Body of pancreas (tissue), 4 donors: ENCODE data around the gene KLHL29. TPM values are rescaled to one million over a fixed set of nuclear protein-coding genes. Genes with fewer than 3 reads are reported as not detected.

ENCODE experiments used
- ATAC-seq: fragments of 150-250 bp; one replicate; pipeline ENCODE4 v1.9.1; 2016
- DNase-seq, 4 donors: peaks; one replicate each; pipeline ENCODE4 v3.0.0-alpha.2; 2019
- H3K27ac ChIP-seq, 4 donors: fragments of 200-600 bp; sonication (generic); 1 replicate in 3 of 4; 2 replicates in 1 of 4; pipeline versions ENCODE4 v1.5.1 to v1.6.1; 2016 to 2019; ENCODE audit warnings: mild to moderate bottlenecking in 1 of 4, mixed read lengths in 1 of 4, moderate library complexity in 1 of 4
- H3K27me3 ChIP-seq, 2 donors: fragments of 200-600 bp; sonication (generic); one replicate each; pipeline ENCODE4 v1.6.0; 2016; ENCODE audit warnings: mild to moderate bottlenecking in 1 of 2
- H3K36me3 ChIP-seq, 2 donors: fragments of 200-600 bp; sonication (generic); replicated peaks in 1 of 2; 2 replicates each; pipeline ENCODE4 v1.5.1; 2016; ENCODE audit warnings: low read depth in 2 of 2; ENCODE audit not compliant: insufficient read depth in 1 of 2
- H3K4me1 ChIP-seq: fragments of 200-600 bp; sonication (generic); one replicate; pipeline ENCODE4 v1.6.0; 2016
- H3K4me3 ChIP-seq, 2 donors: fragments of 200-600 bp; sonication (generic); 1 replicate in 1 of 2; 2 replicates in 1 of 2; pipeline ENCODE4 v1.5.1; 2016 to 2019
- H3K9me3 ChIP-seq, 3 donors: fragments of 200-600 bp; sonication (generic); 1 replicate in 2 of 3; 2 replicates in 1 of 3; pipeline ENCODE4 v1.5.1; 2016
- CTCF ChIP-seq, 7 experiments: fragments of 450-650 bp in 4 of 7; fragments of 200-600 bp in 3 of 7; sonication (generic) in 3 of 7; IDR thresholded peaks; one replicate each; pipeline ENCODE4 v1.5.1; 2016 to 2019; ENCODE audit warnings: antibody characterized with exemption in 7 of 7
- POLR2A ChIP-seq, 3 donors: fragments of 450-650 bp; IDR thresholded peaks; one replicate each; pipeline ENCODE4 v1.6.1; 2016; ENCODE audit warnings: antibody characterized with exemption in 3 of 3, mild to moderate bottlenecking in 2 of 3
- WGBS, 2 donors: methylation state at CpG; one replicate each; pipeline ENCODE4 v1.1.5; 2017; 5-methylcytosine and 5-hydroxymethylcytosine counted together
- intact Hi-C: fragments of 100-400 bp; cut with DNase I; formaldehyde crosslinking; loops from one replicate; pipeline ENCODE4 v1.15.1; 2023
- total RNA-seq, 2 donors: library from RNA; depleted of rRNA; stranded (reverse); fragments of >200 nt; gene quantifications; one replicate each; pipeline ENCODE4 v1.1.0, GENCODE V29; 2016

Gene KLHL29
- total RNA-seq, 2 donors from 2014 or later = 4.0 to 4.4 TPM

- no peak overlapping the region for H3K27ac ChIP-seq
- WGBS, 2 donors = 65 to 72% methylated on average over 6 of the region's 7 CpGs
- no peaks in the 10 kb centered on the region for H3K36me3 ChIP-seq
- H3K4me1 ChIP-seq = peaks cover under 1% of the 10 kb centered on the region
- intact Hi-C loops = no loop called here
- H3K4me3 ChIP-seq = no peak overlapping the region
- no peaks in the 10 kb centered on the region for H3K9me3 ChIP-seq
- TF ChIP-seq CTCF (IDR thresholded peaks at IDR 0.05) (no peak), POLR2A (IDR thresholded peaks at IDR 0.05) (no peak)
- no peak for DNase-seq
- no peaks in the 10 kb centered on the region for H3K27me3 ChIP-seq
- no peak for ATAC-seq
Observed at GRCh38 chr2:23379220-23379695, 5.7 kb upstream of the KLHL29 start.

GRCh38 chr2:23380562-23381065, 4.4 kb upstream of the KLHL29 start:
- no peaks in the 10 kb centered on the region for H3K9me3 ChIP-seq
- TF ChIP-seq POLR2A (IDR thresholded peaks at IDR 0.05) (no peak), CTCF (IDR thresholded peaks at IDR 0.05) (no peak)
- no peaks in the 10 kb centered on the region for H3K36me3 ChIP-seq
- peak; percentile 41 for ATAC-seq
- 28% methylated on average over 4 of the region's 4 CpGs for WGBS, 2 donors
- DNase-seq = no peak
- no peak overlapping the region for H3K4me3 ChIP-seq
- no peaks in the 10 kb centered on the region for H3K27me3 ChIP-seq
- H3K4me1 ChIP-seq = peaks cover 8% of the 10 kb centered on the region
- intact Hi-C loops = no loop called here
- H3K27ac ChIP-seq = peak overlapping the region in 3 of 4 donors; percentile 42 to 54 (median 50)

GRCh38 chr2:23381084-23381483, 3.9 kb upstream of the KLHL29 start:
- 17 to 22% methylated on average over 6 of the region's 6 CpGs for WGBS, 2 donors
- TF ChIP-seq POLR2A (IDR thresholded peaks at IDR 0.05) = peak in 2 of 3 donors; percentile 11 to 30
- no peak for TF ChIP-seq CTCF (IDR thresholded peaks at IDR 0.05)
- Histone ChIP-seq H3K36me3 (no peaks in the 10 kb centered on the region), H3K4me1 (peaks cover 12% of the 10 kb centered on the region), H3K27me3 (peaks cover 0 to 3% of the 10 kb centered on the region in 2 donors), H3K27ac (peak overlapping the region in 3 of 4 donors; percentile 42 to 54 (median 50)), H3K9me3 (no peaks in the 10 kb centered on the region), H3K4me3 (no peak overlapping the region)
- ATAC-seq (peak; percentile 68), DNase-seq (peak; percentile 58 to 82 (median 74))
- intact Hi-C loops = no loop called here

- TF ChIP-seq CTCF (IDR thresholded peaks at IDR 0.05) (no peak), POLR2A (IDR thresholded peaks at IDR 0.05) (no peak)
- DNase-seq = peak in 1 of 4 donors; percentile 31
- no peak overlapping the region for H3K4me3 ChIP-seq
- peaks cover 0 to 7% of the 10 kb centered on the region in 2 donors for H3K27me3 ChIP-seq
- no peaks in the 10 kb centered on the region for H3K9me3 ChIP-seq
- H3K36me3 ChIP-seq = no peaks in the 10 kb centered on the region
- ATAC-seq = no peak
- peak overlapping the region in 1 of 4 donors; percentile 54 for H3K27ac ChIP-seq
- peaks cover 16% of the 10 kb centered on the region for H3K4me1 ChIP-seq
- intact Hi-C loops = no loop called here
- 15 to 16% methylated on average over 3 of the region's 3 CpGs for WGBS, 2 donors
Observed at GRCh38 chr2:23381485-23381884, 3.5 kb upstream of the KLHL29 start.

- TF ChIP-seq POLR2A (IDR thresholded peaks at IDR 0.05) (no peak), CTCF (IDR thresholded peaks at IDR 0.05) (no peak)
- Histone ChIP-seq H3K27me3 (peaks cover 0 to 13% of the 10 kb centered on the region in 2 donors), H3K36me3 (no peaks in the 10 kb centered on the region), H3K27ac (no peak overlapping the region), H3K4me3 (no peak overlapping the region), H3K4me1 (peaks cover 24% of the 10 kb centered on the region), H3K9me3 (no peaks in the 10 kb centered on the region)
- intact Hi-C loops = no loop called here
- 72 to 80% methylated on average over 4 of the region's 4 CpGs for WGBS, 2 donors
- no peak for ATAC-seq
- DNase-seq = no peak
Observed at GRCh38 chr2:23383100-23383499, 1.9 kb upstream of the KLHL29 start.
